ENCODE data around the gene SEMA5B.

The SEMA5B gene

DNA sequence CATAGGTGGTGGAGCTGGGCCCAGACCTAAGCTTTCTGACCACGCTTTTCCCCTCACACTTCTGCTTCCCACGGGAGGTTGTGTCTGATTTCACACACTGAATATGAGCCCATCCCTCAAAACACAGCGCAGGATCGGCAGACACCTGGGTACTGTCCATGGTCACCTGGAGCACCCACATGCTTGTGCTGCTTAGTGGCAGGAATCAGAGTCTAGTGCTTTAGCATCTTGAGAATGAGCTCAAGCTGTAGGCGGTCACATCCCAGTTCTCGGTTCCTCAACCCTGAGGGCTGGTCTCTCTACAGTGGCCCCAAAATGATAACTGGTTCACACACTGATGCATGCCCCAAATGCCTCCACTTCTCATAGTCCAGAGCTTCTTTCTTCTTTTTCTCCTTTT lies 111.0 kb downstream of the SEMA5B start:
- Histone ChIP-seq H4K12ac (ENCODE audit: low read depth, low read length) (no peak overlapping the region), H2BK120ac (ENCODE audit: insufficient read depth, low read length, poor library complexity) (no peak overlapping the region), H3K14ac (ENCODE audit: low read length) (no peak overlapping the region), H2AFZ (ENCODE audit: insufficient read depth, low read length, poor library complexity) (no peak overlapping the region), H3K27ac (ENCODE audit: low read depth, low read length) (no peak overlapping the region), H2BK12ac (ENCODE audit: low read length) (no peak overlapping the region), H3K23ac (ENCODE audit: low read length) (no peak overlapping the region), H2AK5ac (ENCODE audit: low read length) (no peak overlapping the region), H2BK5ac (ENCODE audit: low read depth, low read length, poor library complexity) (no peak overlapping the region), H3K79me2 (ENCODE audit: control insufficient read depth, insufficient read depth, low read length, poor library complexity) (no peaks in the 10 kb centered on the region), H3K4ac (ENCODE audit: low read depth, low read length) (no peak overlapping the region), H3K18ac (ENCODE audit: low read length) (no peak overlapping the region), H3K27me3 (ENCODE audit: insufficient read depth, low read length) (no peaks in the 10 kb centered on the region), H3K79me1 (ENCODE audit: low read length) (no peaks in the 10 kb centered on the region), H4K91ac (ENCODE audit: low read depth, low read length) (no peak overlapping the region), H3K4me3 (ENCODE audit: low read depth, low read length) (no peak overlapping the region), H3K4me1 (ENCODE audit: control insufficient read depth in 1 of 2, insufficient read depth in 2 of 2, low read length in 2 of 2) (no peaks in the 10 kb centered on the region), H3K9ac (ENCODE audit: low read length) (no peak overlapping the region), H4K8ac (ENCODE audit: low read depth, low read length) (no peak overlapping the region), H3K36me3 (ENCODE audit: control insufficient read depth in 1 of 2, insufficient read depth in 2 of 2, low read length in 2 of 2) (no peaks in the 10 kb centered on the region), H3K9me3 (ENCODE audit: insufficient read depth, low read depth, low read length) (peaks cover 1% of the 10 kb centered on the region), H3K4me2 (ENCODE audit: low read length) (no peak overlapping the region)
- WGBS (ENCODE audit: extremely low coverage, insufficient coverage, insufficient read length) = no CpG with 5 or more reads among the region's 6 CpGs
- no peak for DNase-seq

DNA sequence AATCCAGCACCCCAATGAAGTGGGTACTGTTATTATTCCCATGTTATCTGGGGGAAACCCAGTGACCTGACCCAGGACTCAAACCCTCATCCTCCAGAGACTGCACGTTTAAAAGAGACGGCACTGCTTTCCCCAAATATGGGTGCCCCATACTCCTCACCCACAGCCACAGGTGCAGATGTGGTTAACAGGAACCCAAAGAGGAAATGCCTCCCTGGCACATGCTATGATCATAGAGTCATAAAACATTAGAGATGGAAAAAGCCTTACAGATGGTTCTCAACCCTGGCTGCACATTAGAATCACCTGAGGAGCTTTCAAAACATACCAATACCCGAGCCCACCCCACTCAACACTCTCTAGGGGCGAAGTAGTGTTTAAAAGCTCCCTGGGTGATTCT lies 111.5 kb downstream of the SEMA5B start:
- H3K23ac ChIP-seq (ENCODE audit: low read length) = no peak overlapping the region
- no peak overlapping the region for H3K4me2 ChIP-seq (ENCODE audit: low read length)
- no peak overlapping the region for H4K12ac ChIP-seq (ENCODE audit: low read depth, low read length)
- no peaks in the 10 kb centered on the region for H3K79me2 ChIP-seq (ENCODE audit: control insufficient read depth, insufficient read depth, low read length, poor library complexity)
- H3K36me3 ChIP-seq (ENCODE audit: control insufficient read depth in 1 of 2, insufficient read depth in 2 of 2, low read length in 2 of 2) = no peaks in the 10 kb centered on the region
- H2BK120ac ChIP-seq (ENCODE audit: insufficient read depth, low read length, poor library complexity) = no peak overlapping the region
- H2AK5ac ChIP-seq (ENCODE audit: low read length) = no peak overlapping the region
- H2AFZ ChIP-seq (ENCODE audit: insufficient read depth, low read length, poor library complexity) = no peak overlapping the region
- no peak overlapping the region for H3K27ac ChIP-seq (ENCODE audit: low read depth, low read length)
- no peak overlapping the region for H3K4ac ChIP-seq (ENCODE audit: low read depth, low read length)
- H2BK12ac ChIP-seq (ENCODE audit: low read length) = no peak overlapping the region
- H3K27me3 ChIP-seq (ENCODE audit: insufficient read depth, low read length) = no peaks in the 10 kb centered on the region
- no peak overlapping the region for H3K18ac ChIP-seq (ENCODE audit: low read length)
- H3K9me3 ChIP-seq (ENCODE audit: insufficient read depth, low read depth, low read length) = peaks cover 1% of the 10 kb centered on the region
- no peak overlapping the region for H4K91ac ChIP-seq (ENCODE audit: low read depth, low read length)
- no peak overlapping the region for H3K14ac ChIP-seq (ENCODE audit: low read length)
- no CpG with 5 or more reads among the region's 4 CpGs for WGBS (ENCODE audit: extremely low coverage, insufficient coverage, insufficient read length)
- H3K4me1 ChIP-seq (ENCODE audit: control insufficient read depth in 1 of 2, insufficient read depth in 2 of 2, low read length in 2 of 2) = no peaks in the 10 kb centered on the region
- no peaks in the 10 kb centered on the region for H3K79me1 ChIP-seq (ENCODE audit: low read length)
- H2BK5ac ChIP-seq (ENCODE audit: low read depth, low read length, poor library complexity) = no peak overlapping the region
- H4K8ac ChIP-seq (ENCODE audit: low read depth, low read length) = no peak overlapping the region
- no peak overlapping the region for H3K9ac ChIP-seq (ENCODE audit: low read length)
- no peak for DNase-seq
- H3K4me3 ChIP-seq (ENCODE audit: low read depth, low read length) = no peak overlapping the region

DNA sequence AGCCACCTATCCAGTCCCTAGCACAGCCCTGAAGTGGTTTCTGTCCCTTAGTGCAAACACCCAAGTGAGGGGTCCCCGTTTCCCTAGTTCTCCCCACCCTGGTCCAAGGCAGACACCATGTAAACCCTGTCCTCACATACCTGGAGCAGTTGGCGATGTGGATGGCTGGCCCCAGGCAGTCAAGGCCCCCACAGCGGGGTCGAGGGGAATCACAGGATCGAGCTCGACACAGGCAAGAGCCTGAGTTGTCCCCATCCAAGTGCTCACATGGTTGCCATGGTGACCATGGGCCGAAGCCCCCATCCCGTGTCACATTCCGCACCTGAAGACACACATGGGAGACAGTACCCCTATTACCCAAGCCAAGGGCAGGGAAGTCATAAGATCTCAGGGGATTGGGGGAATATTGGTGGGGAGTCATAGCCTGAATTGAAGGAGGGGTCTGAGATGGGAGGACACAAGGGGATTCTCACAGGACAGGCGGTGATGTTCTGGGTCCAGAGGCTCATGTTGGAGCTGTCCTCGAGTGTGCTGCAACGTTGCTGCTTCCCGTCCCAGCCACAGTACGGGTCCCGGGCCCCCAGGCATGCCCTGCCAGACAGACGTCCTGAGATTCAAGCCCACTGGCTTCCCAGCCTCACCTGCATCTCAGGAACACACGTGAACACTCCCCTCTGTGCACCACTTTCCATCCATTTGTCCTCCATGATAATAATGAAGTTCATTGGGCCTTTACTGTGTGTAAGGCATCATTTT lies 112.1 kb downstream of the SEMA5B start:
- H3K18ac ChIP-seq (ENCODE audit: low read length) = no peak overlapping the region
- H3K4ac ChIP-seq (ENCODE audit: low read depth, low read length) = no peak overlapping the region
- no peak overlapping the region for H3K9ac ChIP-seq (ENCODE audit: low read length)
- no peak overlapping the region for H2BK5ac ChIP-seq (ENCODE audit: low read depth, low read length, poor library complexity)
- H2AK5ac ChIP-seq (ENCODE audit: low read length) = no peak overlapping the region
- H3K4me3 ChIP-seq (ENCODE audit: low read depth, low read length) = no peak overlapping the region
- no peak overlapping the region for H2BK120ac ChIP-seq (ENCODE audit: insufficient read depth, low read length, poor library complexity)
- no peaks in the 10 kb centered on the region for H3K4me1 ChIP-seq (ENCODE audit: control insufficient read depth in 1 of 2, insufficient read depth in 2 of 2, low read length in 2 of 2)
- WGBS (ENCODE audit: extremely low coverage, insufficient coverage, insufficient read length) = no CpG with 5 or more reads among the region's 17 CpGs
- no peak overlapping the region for H3K27ac ChIP-seq (ENCODE audit: low read depth, low read length)
- no peaks in the 10 kb centered on the region for H3K36me3 ChIP-seq (ENCODE audit: control insufficient read depth in 1 of 2, insufficient read depth in 2 of 2, low read length in 2 of 2)
- no peak overlapping the region for H3K4me2 ChIP-seq (ENCODE audit: low read length)
- H3K23ac ChIP-seq (ENCODE audit: low read length) = no peak overlapping the region
- peaks cover 1% of the 10 kb centered on the region for H3K9me3 ChIP-seq (ENCODE audit: insufficient read depth, low read depth, low read length)
- no peak overlapping the region for H2BK12ac ChIP-seq (ENCODE audit: low read length)
- no peaks in the 10 kb centered on the region for H3K79me2 ChIP-seq (ENCODE audit: control insufficient read depth, insufficient read depth, low read length, poor library complexity)
- H4K12ac ChIP-seq (ENCODE audit: low read depth, low read length) = no peak overlapping the region
- H4K91ac ChIP-seq (ENCODE audit: low read depth, low read length) = no peak overlapping the region
- no peak overlapping the region for H4K8ac ChIP-seq (ENCODE audit: low read depth, low read length)
- H3K14ac ChIP-seq (ENCODE audit: low read length) = no peak overlapping the region
- H2AFZ ChIP-seq (ENCODE audit: insufficient read depth, low read length, poor library complexity) = no peak overlapping the region
- no peaks in the 10 kb centered on the region for H3K27me3 ChIP-seq (ENCODE audit: insufficient read depth, low read length)
- no peaks in the 10 kb centered on the region for H3K79me1 ChIP-seq (ENCODE audit: low read length)
- DNase-seq = no peak

DNA sequence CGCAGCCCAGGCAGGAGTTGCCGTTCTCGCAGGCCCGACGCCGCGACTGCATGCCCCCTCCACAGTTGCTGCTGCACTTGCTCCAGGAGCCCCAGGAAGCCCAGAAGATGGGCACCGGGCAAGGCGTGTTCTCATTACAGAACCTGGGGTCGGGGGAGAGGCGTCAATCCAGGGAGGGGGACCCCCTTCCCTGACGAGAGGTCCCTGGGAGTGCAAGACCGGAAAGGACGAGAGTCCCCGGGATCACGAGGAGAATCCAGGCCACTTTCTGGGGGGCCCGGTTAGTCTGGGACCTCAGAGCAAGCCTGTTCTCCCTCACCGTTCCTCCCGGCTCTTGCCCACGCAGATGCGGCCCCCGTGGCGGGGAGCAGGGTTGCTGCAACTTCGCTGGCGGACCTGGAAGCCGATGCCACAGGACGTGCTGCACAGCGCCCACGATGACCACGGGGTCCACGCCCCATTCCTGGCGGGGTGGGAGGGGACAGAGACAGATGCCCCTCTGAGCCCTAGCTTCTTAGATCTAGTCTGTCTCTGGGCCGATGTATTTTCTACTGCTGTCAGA lies 113.9 kb downstream of the SEMA5B start:
- Histone ChIP-seq H3K9me3 (ENCODE audit: insufficient read depth, low read depth, low read length) (peaks cover 3% of the 10 kb centered on the region), H3K23ac (ENCODE audit: low read length) (no peak overlapping the region), H3K18ac (ENCODE audit: low read length) (no peak overlapping the region), H3K14ac (ENCODE audit: low read length) (no peak overlapping the region), H3K4ac (ENCODE audit: low read depth, low read length) (no peak overlapping the region), H3K4me3 (ENCODE audit: low read depth, low read length) (no peak overlapping the region), H3K4me1 (ENCODE audit: control insufficient read depth in 1 of 2, insufficient read depth in 2 of 2, low read length in 2 of 2) (no peaks in the 10 kb centered on the region), H2AFZ (ENCODE audit: insufficient read depth, low read length, poor library complexity) (no peak overlapping the region), H3K4me2 (ENCODE audit: low read length) (no peak overlapping the region), H2BK12ac (ENCODE audit: low read length) (no peak overlapping the region), H4K8ac (ENCODE audit: low read depth, low read length) (no peak overlapping the region), H4K12ac (ENCODE audit: low read depth, low read length) (no peak overlapping the region), H3K36me3 (ENCODE audit: control insufficient read depth in 1 of 2, insufficient read depth in 2 of 2, low read length in 2 of 2) (no peaks in the 10 kb centered on the region), H3K27ac (ENCODE audit: low read depth, low read length) (no peak overlapping the region), H3K79me1 (ENCODE audit: low read length) (no peaks in the 10 kb centered on the region), H3K27me3 (ENCODE audit: insufficient read depth, low read length) (no peaks in the 10 kb centered on the region), H2BK5ac (ENCODE audit: low read depth, low read length, poor library complexity) (no peak overlapping the region), H3K9ac (ENCODE audit: low read length) (no peak overlapping the region), H2AK5ac (ENCODE audit: low read length) (no peak overlapping the region), H4K91ac (ENCODE audit: low read depth, low read length) (no peak overlapping the region), H2BK120ac (ENCODE audit: insufficient read depth, low read length, poor library complexity) (no peak overlapping the region), H3K79me2 (ENCODE audit: control insufficient read depth, insufficient read depth, low read length, poor library complexity) (no peaks in the 10 kb centered on the region)
- DNase-seq = no peak
- WGBS (ENCODE audit: extremely low coverage, insufficient coverage, insufficient read length) = no CpG with 5 or more reads among the region's 33 CpGs
